Mesothelial cell of epicardium (in vitro differentiated cells): ENCODE data around the gene CWF19L2. TPM values are rescaled to one million over a fixed set of nuclear protein-coding genes. Genes with fewer than 3 reads are reported as not detected.
"Not testable (repeated sequence)": the region's sequence is repeated elsewhere in the genome, so short reads cannot be mapped to it uniquely, and the experiment has no call there.

Experiments
- DNase-seq, 2 experiments: peaks; one replicate each; pipeline ENCODE4 v3.0.0; 2021; ENCODE audit warnings: low spot score in 2 of 2; ENCODE audit not compliant: unreplicated experiment in 2 of 2
- H3K27ac Mint-ChIP-seq: 2 replicates; pipeline ENCODE4 v1.8.0; 2021; ENCODE audit warnings: mixed read lengths
- H3K27me3 Mint-ChIP-seq: 2 replicates; pipeline ENCODE4 v1.8.0; 2021; ENCODE audit warnings: low read depth, mixed read lengths
- H3K36me3 Mint-ChIP-seq: 2 replicates; pipeline ENCODE4 v1.8.0; 2021; ENCODE audit warnings: mixed read lengths
- H3K4me1 Mint-ChIP-seq: 2 replicates; pipeline ENCODE4 v1.8.0; 2021; ENCODE audit warnings: mixed read lengths
- H3K4me3 Mint-ChIP-seq: 2 replicates; pipeline ENCODE4 v1.8.0; 2021; ENCODE audit warnings: mild to moderate bottlenecking, moderate library complexity, mixed read lengths
- H3K9me3 Mint-ChIP-seq: 2 replicates; pipeline ENCODE4 v1.8.0; 2021; ENCODE audit warnings: mixed read lengths
- total RNA-seq: library from RNA; stranded (reverse); gene quantifications from 3 replicates; pipeline ENCODE4 v1.2.1, GENCODE V29; 2021
- TF ChIP-seq, protein P1 (sequence below): fragments of 200-600 bp; sonication (generic); IDR thresholded peaks from one replicate; pipeline ENCODE4 v1.5.0; 2021; ENCODE audit warnings: antibody characterized with exemption; ENCODE audit not compliant: unreplicated experiment

CWF19L2 gene
- total RNA-seq, 1 donor from 2014 or later, result 15.9 TPM

DNA sequence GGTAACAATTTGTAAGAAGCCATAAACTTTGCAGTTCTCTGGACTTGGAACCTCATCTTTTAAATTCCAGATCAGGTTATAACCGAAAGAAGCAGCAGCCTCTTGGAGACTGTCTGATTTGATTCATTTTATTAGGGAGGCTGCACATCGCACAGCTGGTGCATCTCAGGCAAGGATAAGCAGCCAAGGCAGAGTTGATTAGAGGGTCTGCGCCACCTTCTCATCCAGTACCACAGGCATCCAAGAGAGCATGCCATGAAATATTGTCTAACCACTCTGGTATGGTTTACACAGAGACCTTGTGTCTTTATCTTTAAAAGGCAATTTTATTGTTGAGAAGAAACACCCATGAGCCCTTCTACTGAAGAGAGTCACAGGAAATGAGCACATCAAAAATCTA is 16.2 kb upstream of the CWF19L2 start:
- TF ChIP-seq, protein P1, sequence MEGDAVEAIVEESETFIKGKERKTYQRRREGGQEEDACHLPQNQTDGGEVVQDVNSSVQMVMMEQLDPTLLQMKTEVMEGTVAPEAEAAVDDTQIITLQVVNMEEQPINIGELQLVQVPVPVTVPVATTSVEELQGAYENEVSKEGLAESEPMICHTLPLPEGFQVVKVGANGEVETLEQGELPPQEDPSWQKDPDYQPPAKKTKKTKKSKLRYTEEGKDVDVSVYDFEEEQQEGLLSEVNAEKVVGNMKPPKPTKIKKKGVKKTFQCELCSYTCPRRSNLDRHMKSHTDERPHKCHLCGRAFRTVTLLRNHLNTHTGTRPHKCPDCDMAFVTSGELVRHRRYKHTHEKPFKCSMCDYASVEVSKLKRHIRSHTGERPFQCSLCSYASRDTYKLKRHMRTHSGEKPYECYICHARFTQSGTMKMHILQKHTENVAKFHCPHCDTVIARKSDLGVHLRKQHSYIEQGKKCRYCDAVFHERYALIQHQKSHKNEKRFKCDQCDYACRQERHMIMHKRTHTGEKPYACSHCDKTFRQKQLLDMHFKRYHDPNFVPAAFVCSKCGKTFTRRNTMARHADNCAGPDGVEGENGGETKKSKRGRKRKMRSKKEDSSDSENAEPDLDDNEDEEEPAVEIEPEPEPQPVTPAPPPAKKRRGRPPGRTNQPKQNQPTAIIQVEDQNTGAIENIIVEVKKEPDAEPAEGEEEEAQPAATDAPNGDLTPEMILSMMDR, result no peak
- Mint-ChIP-seq H3K27ac (no peak overlapping the region), H3K9me3 (no peaks in the 10 kb centered on the region), H3K36me3 (no peaks in the 10 kb centered on the region), H3K4me1 (no peaks in the 10 kb centered on the region), H3K27me3 (peaks cover 79% of the 10 kb centered on the region), H3K4me3 (no peak overlapping the region)
- no peak for DNase-seq

GRCh38 chr11:107472966-107473365 is 15.3 kb upstream of the CWF19L2 start:
- Mint-ChIP-seq H3K36me3 (no peaks in the 10 kb centered on the region), H3K27ac (no peak overlapping the region), H3K4me1 (no peaks in the 10 kb centered on the region), H3K9me3 (no peaks in the 10 kb centered on the region), H3K4me3 (no peak overlapping the region), H3K27me3 (peaks cover 79% of the 10 kb centered on the region)
- TF ChIP-seq, protein P1, result no peak
- no peak for DNase-seq

DNA sequence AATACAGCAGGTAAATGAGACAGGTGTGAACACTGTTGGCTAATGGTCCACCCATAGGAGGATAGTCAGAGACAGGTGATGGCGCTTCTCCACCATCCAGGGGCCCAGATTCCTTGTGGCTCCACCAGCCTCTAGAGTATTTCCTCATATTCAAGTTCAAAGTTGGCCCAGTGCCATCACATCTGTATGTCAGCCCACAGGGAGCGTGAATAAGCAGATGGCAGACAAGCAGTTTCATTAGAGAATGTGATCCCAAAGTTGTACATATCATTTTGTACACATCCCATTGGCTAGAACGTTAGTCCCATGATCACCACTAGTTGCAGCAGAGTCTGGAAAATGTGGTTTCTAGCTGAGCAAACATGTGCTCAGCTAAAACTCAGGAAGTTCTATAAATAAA is 11.0 kb upstream of the CWF19L2 start:
- Mint-ChIP-seq H3K4me3 (no peak overlapping the region), H3K36me3 (no peaks in the 10 kb centered on the region), H3K9me3 (peaks cover 6% of the 10 kb centered on the region), H3K27ac (no peak overlapping the region), H3K4me1 (no peaks in the 10 kb centered on the region), H3K27me3 (peaks cover 77% of the 10 kb centered on the region)
- TF ChIP-seq, protein P1, result no peak
- no peak for DNase-seq

GRCh38 chr11:107467696-107468095 is 10.1 kb upstream of the CWF19L2 start:
- peaks cover 79% of the 10 kb centered on the region for H3K27me3 Mint-ChIP-seq
- no peak overlapping the region for H3K4me3 Mint-ChIP-seq
- H3K36me3 Mint-ChIP-seq, result no peaks in the 10 kb centered on the region
- TF ChIP-seq, protein P1, result no peak
- H3K9me3 Mint-ChIP-seq, result peaks cover 12% of the 10 kb centered on the region
- H3K27ac Mint-ChIP-seq, result no peak overlapping the region
- H3K4me1 Mint-ChIP-seq, result no peaks in the 10 kb centered on the region
- no peak for DNase-seq

DNA sequence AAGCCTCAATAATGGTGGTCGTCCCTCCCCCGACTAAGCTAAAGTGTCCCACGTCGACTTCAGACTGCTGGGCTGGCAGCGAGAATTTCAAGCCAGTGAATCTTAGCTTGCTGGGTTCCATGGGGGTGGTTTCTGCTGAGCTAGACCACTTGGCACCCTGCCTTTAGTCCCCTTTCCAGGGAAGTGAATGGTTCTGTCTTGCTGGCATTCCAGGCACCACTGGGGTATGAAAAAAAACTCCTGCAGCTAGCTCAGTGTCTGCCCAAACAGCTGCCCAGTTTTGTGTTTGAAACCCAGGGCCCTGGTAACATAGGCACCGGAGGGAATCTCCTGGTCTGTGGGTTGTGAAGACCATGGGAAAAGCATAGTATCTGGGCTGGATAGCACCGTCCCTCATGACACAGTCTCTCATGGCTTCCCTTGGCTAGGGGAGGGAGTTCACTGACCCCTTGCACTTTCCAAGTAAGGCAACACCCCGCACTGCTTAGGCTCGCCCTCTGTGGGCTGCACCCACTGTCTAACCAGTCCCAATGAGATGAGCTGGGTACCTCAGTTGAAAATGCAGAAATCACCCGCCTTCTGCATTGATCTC is 8.7 kb upstream of the CWF19L2 start:
- H3K27me3 Mint-ChIP-seq, result peaks cover 80% of the 10 kb centered on the region

GRCh38 chr11:107457205-107457557 is 444 bp downstream of the CWF19L2 start:
- peaks cover 16% of the 10 kb centered on the region for H3K27me3 Mint-ChIP-seq
- no peaks in the 10 kb centered on the region for H3K9me3 Mint-ChIP-seq
- H3K4me1 Mint-ChIP-seq, result peaks cover 22% of the 10 kb centered on the region
- H3K36me3 Mint-ChIP-seq, result peaks cover 4% of the 10 kb centered on the region
- no peak for DNase-seq
- peak overlapping the region; percentile 74 for H3K27ac Mint-ChIP-seq
- H3K4me3 Mint-ChIP-seq, result peak overlapping the region; percentile 80
- TF ChIP-seq, protein P1, result no peak

More for the DNA sequence above, 8.7 kb upstream of the CWF19L2 start:
- not testable (repeated sequence) for H3K4me3 Mint-ChIP-seq, H3K36me3 Mint-ChIP-seq, H3K27ac Mint-ChIP-seq, H3K4me1 Mint-ChIP-seq, DNase-seq
- peaks cover 12% of the 10 kb centered on the region for H3K9me3 Mint-ChIP-seq
